Activated CD4-positive, alpha-beta T cell treated with anti-CD3 and anti-CD28 coated beads for 48 hours (primary cell): ENCODE results near the gene DNAJC4.
A peak's percentile ranks its signal among the peaks of the same experiment; 100 is the strongest.

Source experiments
- DNase-seq: peaks from one replicate; pipeline ENCODE4 v3.0.0-alpha.2; 2020

Gene DNAJC4, protein sequence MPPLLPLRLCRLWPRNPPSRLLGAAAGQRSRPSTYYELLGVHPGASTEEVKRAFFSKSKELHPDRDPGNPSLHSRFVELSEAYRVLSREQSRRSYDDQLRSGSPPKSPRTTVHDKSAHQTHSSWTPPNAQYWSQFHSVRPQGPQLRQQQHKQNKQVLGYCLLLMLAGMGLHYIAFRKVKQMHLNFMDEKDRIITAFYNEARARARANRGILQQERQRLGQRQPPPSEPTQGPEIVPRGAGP

GRCh38 chr11:64230171-64230984 is at the start of gene DNAJC4:
Gene DNAJC4, plus strand, starts transcription at chr11:64230548. Its CDS starts 307 bp downstream, at chr11:64230855.
- peak; percentile 92 for DNase-seq

- no peak for DNase-seq
Observed at GRCh38 chr11:64180891-64181290, 49.5 kb upstream of the DNAJC4 start.

GRCh38 chr11:64181506-64182411 is 48.6 kb upstream of the DNAJC4 start:
- DNase-seq = peak; percentile 71

- DNase-seq = no peak
Observed at GRCh38 chr11:64183890-64184289, 46.5 kb upstream of the DNAJC4 start.

DNA sequence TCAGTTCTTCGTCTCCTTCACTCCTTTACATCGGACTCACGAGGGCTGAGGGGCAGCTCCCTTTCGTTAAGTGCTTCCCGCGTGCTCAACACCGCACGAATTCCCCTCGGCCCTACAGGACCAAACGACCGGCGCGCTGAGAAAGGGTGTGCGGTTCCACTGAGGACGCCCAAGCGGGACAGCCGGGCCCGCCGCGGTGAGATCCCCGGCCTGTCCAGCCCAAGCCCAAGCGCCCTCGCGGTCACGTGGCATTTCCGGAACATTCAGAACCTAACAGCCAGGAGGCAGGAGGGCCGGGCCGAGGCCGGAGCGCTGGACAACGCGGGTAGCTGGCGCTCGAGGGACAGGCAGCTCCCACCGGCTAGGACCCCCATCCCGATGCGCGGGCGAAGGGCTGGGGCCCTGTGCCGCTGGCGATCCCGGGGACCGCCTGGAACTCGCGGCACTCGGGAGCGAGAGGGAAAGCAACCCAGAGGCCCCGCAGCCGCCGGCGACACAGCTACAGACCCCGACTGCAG is 45.1 kb upstream of the DNAJC4 start:
- DNase-seq = no peak

- DNase-seq = peak; percentile 99
Observed at GRCh38 chr11:64185693-64186491, 44.5 kb upstream of the DNAJC4 start, which contains the start of gene STIP1. Gene STIP1, plus strand, starts transcription at chr11:64186171. Its CDS starts 91 bp downstream, at chr11:64186262.

- DNase-seq = peak; percentile 59
Observed at GRCh38 chr11:64186492-64187165, 43.7 kb upstream of the DNAJC4 start.

DNA sequence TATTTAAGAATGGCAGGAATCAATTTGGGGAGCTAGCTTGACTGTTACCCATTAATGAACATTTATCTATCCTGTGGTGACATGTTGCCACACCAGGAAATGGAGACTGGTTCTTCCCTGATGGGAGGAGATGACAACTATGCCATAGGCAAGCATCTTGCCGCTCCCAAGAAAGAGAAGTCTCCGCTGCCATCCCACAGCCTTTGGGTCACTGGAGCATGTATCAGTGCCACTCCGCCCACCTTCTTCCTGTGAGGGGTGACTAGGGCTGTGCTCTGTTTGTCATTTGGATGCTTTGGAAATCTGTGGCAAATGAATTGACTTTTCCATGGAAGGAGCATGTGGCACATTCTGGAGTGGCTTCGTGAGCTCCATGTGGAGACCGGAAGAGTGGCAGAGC is 37.9 kb upstream of the DNAJC4 start:
- no peak for DNase-seq

- DNase-seq = no peak
Observed at GRCh38 chr11:64196626-64197025, 33.7 kb upstream of the DNAJC4 start.

DNA sequence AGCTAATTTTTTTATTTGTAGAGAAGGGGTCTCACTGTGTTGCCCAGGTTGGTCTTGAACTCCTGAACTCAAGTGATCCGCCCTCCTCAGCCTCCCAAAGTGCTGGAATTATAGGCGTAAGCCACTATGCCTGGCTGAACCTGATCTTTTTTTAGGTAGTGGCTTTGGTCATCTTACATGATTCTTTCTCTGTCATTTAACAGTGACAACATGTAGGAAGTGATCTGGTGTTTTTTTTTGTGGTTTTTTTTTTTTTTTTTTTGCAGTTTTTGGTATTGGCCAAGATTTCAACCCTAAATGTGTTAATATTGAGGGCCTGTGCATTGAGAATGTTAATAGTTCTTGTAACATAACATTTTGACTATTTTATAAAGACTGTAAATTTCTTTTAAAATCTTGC is 31.8 kb upstream of the DNAJC4 start:
- DNase-seq = no peak

DNA sequence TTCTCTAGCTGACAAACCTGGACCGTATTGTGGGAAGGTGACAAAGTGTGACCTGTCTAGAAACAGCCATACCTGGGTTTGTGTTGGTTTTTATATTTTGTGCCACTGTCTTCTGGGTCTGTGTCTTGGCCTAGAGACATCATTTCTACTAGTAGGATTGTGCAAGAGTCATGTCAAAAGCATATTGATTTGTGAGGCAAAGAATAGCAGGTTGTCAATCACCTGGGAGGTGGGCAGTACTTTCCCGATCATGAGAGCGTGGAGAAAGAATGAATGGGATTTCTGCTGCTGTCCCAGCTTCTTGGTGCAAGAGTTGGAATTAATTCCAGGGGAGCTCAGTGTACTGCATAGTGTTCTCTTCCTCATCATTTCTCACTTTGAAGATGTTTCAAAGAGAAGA is 28.8 kb upstream of the DNAJC4 start:
- DNase-seq = no peak

GRCh38 chr11:64202992-64203391 is 27.4 kb upstream of the DNAJC4 start:
- no peak for DNase-seq

GRCh38 chr11:64203421-64204079 is 26.8 kb upstream of the DNAJC4 start:
- no peak for DNase-seq

DNA sequence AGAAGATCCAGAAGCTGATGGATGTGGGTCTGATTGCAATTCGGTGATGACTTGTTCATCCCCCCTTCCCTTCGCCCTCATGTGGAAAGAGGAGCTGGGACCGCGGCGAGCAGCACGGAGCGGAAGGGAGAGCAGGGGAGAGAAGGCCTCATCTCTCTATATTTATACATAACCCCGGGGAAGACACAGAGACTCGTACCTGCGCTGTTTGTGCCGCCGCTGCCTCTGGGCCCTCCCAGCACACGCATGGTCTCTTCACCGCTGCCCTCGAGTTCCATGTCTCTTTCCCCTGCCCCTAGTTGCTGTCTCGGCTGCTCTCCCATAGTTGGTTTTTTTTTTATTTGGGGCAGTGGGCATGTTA is 26.3 kb upstream of the DNAJC4 start:
- DNase-seq = no peak

DNA sequence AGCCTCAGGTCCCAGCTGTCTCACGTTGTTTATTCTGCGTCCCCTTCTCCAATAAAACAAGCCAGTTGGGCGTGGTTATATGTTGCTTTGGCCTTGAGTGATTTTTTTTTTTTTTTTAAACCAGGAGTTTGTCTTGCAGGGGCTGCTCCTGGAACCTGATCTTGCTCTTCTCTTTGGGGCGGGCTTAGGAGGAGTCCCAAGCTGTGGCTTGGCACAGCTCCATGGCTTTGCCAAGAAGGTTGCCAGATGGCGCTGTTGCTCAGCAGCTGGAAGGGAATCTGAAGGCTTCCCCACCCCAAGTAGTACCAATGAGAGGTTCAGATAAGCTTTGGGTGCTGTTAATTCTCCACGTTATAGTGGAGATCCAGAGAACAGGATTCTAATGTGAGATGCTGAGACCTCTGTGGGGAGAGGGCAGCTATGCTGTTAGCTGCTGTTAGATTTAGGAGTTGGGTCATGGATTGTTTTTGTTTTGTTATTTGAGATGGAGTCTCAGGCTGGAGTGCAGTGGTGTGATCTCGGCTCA is 25.8 kb upstream of the DNAJC4 start:
- DNase-seq = peak; percentile 84

- DNase-seq = peak; percentile 87
Observed at GRCh38 chr11:64206457-64207255, 23.7 kb upstream of the DNAJC4 start, which contains the start of gene FERMT3. Gene FERMT3, plus strand, starts transcription at chr11:64206721. Its CDS starts 644 bp downstream, at chr11:64207365.

GRCh38 chr11:64207256-64208085 is 22.9 kb upstream of the DNAJC4 start:
- DNase-seq = peak; percentile 90

GRCh38 chr11:64208086-64208795 is 22.1 kb upstream of the DNAJC4 start:
- no peak for DNase-seq
